Thymus (tissue), 14 donors: ENCODE results near the gene SCN5A. TPM values are rescaled to one million over a fixed set of nuclear protein-coding genes. Genes with fewer than 3 reads are reported as not detected.

Experiments used
- DNase-seq, 9 donors: peaks; one replicate each; pipeline ENCODE4 v3.0.0-alpha.2; 2013; ENCODE audit warnings: low spot score in 9 of 9, low read depth in 6 of 9, missing footprints in 1 of 9
- H3K27ac ChIP-seq, 2 donors: one replicate each; pipeline ENCODE4 v1.5.1; 2013; ENCODE audit warnings: control low read depth in 1 of 2, low read depth in 1 of 2, low read length in 1 of 2, mild to moderate bottlenecking in 1 of 2, moderate library complexity in 1 of 2
- H3K27me3 ChIP-seq, 2 donors: one replicate each; pipeline ENCODE4 v1.5.1; 2013; ENCODE audit warnings: low read length in 1 of 2; ENCODE audit not compliant: control insufficient read depth in 2 of 2, insufficient read depth in 1 of 2
- H3K36me3 ChIP-seq, 2 donors: one replicate each; pipeline ENCODE4 v1.5.1; 2013; ENCODE audit warnings: low read length in 1 of 2, mild to moderate bottlenecking in 1 of 2, moderate library complexity in 1 of 2; ENCODE audit not compliant: control insufficient read depth in 2 of 2, insufficient read depth in 2 of 2
- H3K4me1 ChIP-seq, 2 donors: one replicate each; pipeline ENCODE4 v1.5.1; 2013; ENCODE audit warnings: low read length in 2 of 2; ENCODE audit not compliant: control insufficient read depth in 2 of 2, insufficient read depth in 2 of 2
- H3K4me3 ChIP-seq, 2 donors: one replicate each; pipeline ENCODE4 v1.5.1; 2013; ENCODE audit warnings: low read length in 2 of 2, control low read depth in 1 of 2, mild to moderate bottlenecking in 1 of 2
- H3K9me3 ChIP-seq, 2 donors: one replicate each; pipeline ENCODE4 v1.5.1; 2013; ENCODE audit warnings: low read length in 1 of 2, mild to moderate bottlenecking in 1 of 2; ENCODE audit not compliant: control insufficient read depth in 2 of 2, insufficient read depth in 1 of 2
- WGBS: extraction: QIAGEN DNeasy Blood & Tissue Kit; methylation state at CpG from one replicate; pipeline ENCODE4 v1.1.7; 2013; 5-methylcytosine and 5-hydroxymethylcytosine counted together
- long read RNA-seq, 10 donors: transcript quantifications; one replicate each; lab custom pipeline, GENCODE V29; 2026
- polyA plus RNA-seq: library from polyadenylated mRNA; stranded (reverse); fragments of 200-250 nt; gene quantifications from one replicate; pipeline ENCODE4 v1.2.3, GENCODE V29; 2013
- total RNA-seq: library from RNA; stranded (reverse); fragments of 120-200 nt; gene quantifications from one replicate; pipeline ENCODE4 v1.2.4, GENCODE V29; 2013
- donor health status: healthy.

Gene SCN5A
- total RNA-seq (0.05 TPM), polyA plus RNA-seq (0.09 TPM)
- long read RNA-seq, donor 1: 0 reads
- long read RNA-seq, donor 2: 0 reads
- long read RNA-seq, donor 3: 0 reads
- long read RNA-seq, donor 4: 0 reads
- long read RNA-seq, donor 5: 0 reads
- long read RNA-seq, donor 6: 0 reads
- long read RNA-seq, donor 7: 0 reads
- long read RNA-seq, donor 8: 0 reads
- long read RNA-seq, donor 9: 0 reads
- long read RNA-seq, donor 10: 0 reads

- Histone ChIP-seq H3K4me3 (peak within 1 kb of the TSS; percentile 23 to 60), H3K36me3 (no peaks in the 10 kb centered on the region), H3K4me1 (peaks cover 8 to 16% of the 10 kb centered on the region in 2 donors), H3K27ac (no peak within 1 kb of the TSS), H3K27me3 (peaks cover 42 to 64% of the 10 kb centered on the region in 2 donors), H3K9me3 (peaks cover 1 to 3% of the 10 kb centered on the region in 2 donors)
- 3% methylated on average over 76 of the region's 76 CpGs for whole genome bisulfite sequencing
- peak in 6 of 9 donors; percentile 23 to 67 (median 47) for DNase-seq
Measured at GRCh38 chr3:38649500-38650247, at the start of gene SCN5A. Gene SCN5A (minus strand): TSS chr3:38649687. CDS start chr3:38633307, 16,380 bp downstream.

- Histone ChIP-seq H3K9me3 (no peaks in the 10 kb centered on the region), H3K4me3 (no peak overlapping the region), H3K27ac (no peak overlapping the region), H3K4me1 (no peaks in the 10 kb centered on the region), H3K36me3 (no peaks in the 10 kb centered on the region), H3K27me3 (no peaks in the 10 kb centered on the region)
- 96% methylated on average over 5 of the region's 5 CpGs for WGBS
- no peak for DNase-seq
Measured at GRCh38 chr3:38698760-38699159, 49.3 kb upstream of the SCN5A start.

- no peaks in the 10 kb centered on the region for H3K36me3 ChIP-seq
- no peak overlapping the region for H3K27ac ChIP-seq
- WGBS: 98% methylated on average over 12 of the region's 12 CpGs
- no peaks in the 10 kb centered on the region for H3K9me3 ChIP-seq
- H3K4me1 ChIP-seq: no peaks in the 10 kb centered on the region
- H3K4me3 ChIP-seq: no peak overlapping the region
- H3K27me3 ChIP-seq: no peaks in the 10 kb centered on the region
- DNase-seq: no peak
Measured at GRCh38 chr3:38698061-38698460, 48.6 kb upstream of the SCN5A start.

GRCh38 chr3:38696034-38696433 is 46.5 kb upstream of the SCN5A start:
- H3K36me3 ChIP-seq: no peaks in the 10 kb centered on the region
- no peak for DNase-seq
- H3K9me3 ChIP-seq: no peaks in the 10 kb centered on the region
- no peak overlapping the region for H3K27ac ChIP-seq
- WGBS: 96% methylated on average over 2 of the region's 2 CpGs
- no peak overlapping the region for H3K4me3 ChIP-seq
- H3K4me1 ChIP-seq: no peaks in the 10 kb centered on the region
- H3K27me3 ChIP-seq: no peaks in the 10 kb centered on the region

- H3K4me1 ChIP-seq: no peaks in the 10 kb centered on the region
- DNase-seq: no peak
- H3K36me3 ChIP-seq: no peaks in the 10 kb centered on the region
- 72% methylated on average over 2 of the region's 2 CpGs for WGBS
- no peak overlapping the region for H3K4me3 ChIP-seq
- no peaks in the 10 kb centered on the region for H3K9me3 ChIP-seq
- no peaks in the 10 kb centered on the region for H3K27me3 ChIP-seq
- no peak overlapping the region for H3K27ac ChIP-seq
Measured at GRCh38 chr3:38690185-38690584, 40.7 kb upstream of the SCN5A start.

GRCh38 chr3:38689774-38690173 is 40.3 kb upstream of the SCN5A start:
- Histone ChIP-seq H3K27ac (no peak overlapping the region), H3K27me3 (no peaks in the 10 kb centered on the region), H3K4me1 (no peaks in the 10 kb centered on the region), H3K9me3 (no peaks in the 10 kb centered on the region), H3K4me3 (no peak overlapping the region), H3K36me3 (no peaks in the 10 kb centered on the region)
- WGBS: 96% methylated on average over 3 of the region's 3 CpGs
- no peak for DNase-seq

- Histone ChIP-seq H3K9me3 (no peaks in the 10 kb centered on the region), H3K27ac (no peak overlapping the region), H3K27me3 (no peaks in the 10 kb centered on the region), H3K4me1 (no peaks in the 10 kb centered on the region), H3K4me3 (no peak overlapping the region), H3K36me3 (no peaks in the 10 kb centered on the region)
- no peak for DNase-seq
- WGBS: 95% methylated on average over 4 of the region's 4 CpGs
Measured at GRCh38 chr3:38689346-38689745, 39.9 kb upstream of the SCN5A start.

GRCh38 chr3:38687321-38687720 is 37.8 kb upstream of the SCN5A start:
- Histone ChIP-seq H3K27me3 (no peaks in the 10 kb centered on the region), H3K27ac (no peak overlapping the region), H3K9me3 (no peaks in the 10 kb centered on the region), H3K4me3 (no peak overlapping the region), H3K36me3 (no peaks in the 10 kb centered on the region), H3K4me1 (no peaks in the 10 kb centered on the region)
- no peak for DNase-seq
- WGBS: 81% methylated on average over 2 of the region's 2 CpGs

- DNase-seq: no peak
- no peaks in the 10 kb centered on the region for H3K9me3 ChIP-seq
- peaks cover 0 to 2% of the 10 kb centered on the region in 2 donors for H3K27me3 ChIP-seq
- no peak overlapping the region for H3K4me3 ChIP-seq
- no peak overlapping the region for H3K27ac ChIP-seq
- H3K36me3 ChIP-seq: no peaks in the 10 kb centered on the region
- no peaks in the 10 kb centered on the region for H3K4me1 ChIP-seq
- WGBS: 15% methylated on average over 5 of the region's 5 CpGs
Measured at GRCh38 chr3:38684546-38684945, 35.1 kb upstream of the SCN5A start.
